Mucosa of descending colon (tissue), 3 donors: ENCODE data around the gene YKT6. TPM values are rescaled to one million over a fixed set of nuclear protein-coding genes. Genes with fewer than 3 reads are reported as not detected.

ENCODE experiments used
- ATAC-seq: fragments of 200-7000 bp; cut with Tn5 transposase; one replicate; pipeline ENCODE4 v1.9.1; 2020; ENCODE audit warnings: mild to moderate bottlenecking, moderate library complexity
- DNase-seq, 3 donors: peaks; one replicate each; pipeline ENCODE4 v3.0.0-alpha.2; 2020
- H3K36me3 ChIP-seq: fragments of 200-600 bp; one replicate; pipeline ENCODE4 v1.8.0; 2021; ENCODE audit warnings: low read depth, mild to moderate bottlenecking
- H3K4me1 ChIP-seq: fragments of 200-600 bp; one replicate; pipeline ENCODE4 v1.8.0; 2021; ENCODE audit warnings: low read depth, mild to moderate bottlenecking
- H3K4me3 ChIP-seq: fragments of 200-600 bp; one replicate; pipeline ENCODE4 v1.8.0; 2021; ENCODE audit warnings: mild to moderate bottlenecking
- H3K9me3 ChIP-seq: fragments of 200-600 bp; one replicate; pipeline ENCODE4 v1.8.0; 2021; ENCODE audit warnings: mild to moderate bottlenecking
- CTCF ChIP-seq: fragments of 200-600 bp; IDR thresholded peaks from one replicate; pipeline ENCODE4 v1.8.0; 2022; ENCODE audit warnings: antibody characterized with exemption, mild to moderate bottlenecking
- intact Hi-C, 2 donors: fragments of 100-400 bp; cut with DNase I in 1 of 2; cut with micrococcal nuclease in 1 of 2; formaldehyde crosslinking; loops; one replicate each; pipeline versions ENCODE4 v1.11.0 to v1.11.1; 2022; cut with DNase I, micrococcal nuclease
- total RNA-seq, 3 donors: library from RNA; stranded (reverse); fragmentation: NEBNext Ultra II Directional in 2 of 3; extraction: Animal tissue kit (Norgen Biotek cat#: 25700) in 2 of 3; gene quantifications; one replicate each; pipeline versions ENCODE4 v1.2.1 to v1.2.4, GENCODE V29; 2021 to 2023
- donor health status: DM: no; HTN: no; CAD: no; lungs with moderate emphysema.
- donor health status: DM: no; HTN: no; CAD: no.
- donor health status: DM: no; HTN: yes; CAD: no.

Gene YKT6
- total RNA-seq, 3 donors from 2014 or later: 72.0 to 79.5 (median 79.0) TPM

DNA sequence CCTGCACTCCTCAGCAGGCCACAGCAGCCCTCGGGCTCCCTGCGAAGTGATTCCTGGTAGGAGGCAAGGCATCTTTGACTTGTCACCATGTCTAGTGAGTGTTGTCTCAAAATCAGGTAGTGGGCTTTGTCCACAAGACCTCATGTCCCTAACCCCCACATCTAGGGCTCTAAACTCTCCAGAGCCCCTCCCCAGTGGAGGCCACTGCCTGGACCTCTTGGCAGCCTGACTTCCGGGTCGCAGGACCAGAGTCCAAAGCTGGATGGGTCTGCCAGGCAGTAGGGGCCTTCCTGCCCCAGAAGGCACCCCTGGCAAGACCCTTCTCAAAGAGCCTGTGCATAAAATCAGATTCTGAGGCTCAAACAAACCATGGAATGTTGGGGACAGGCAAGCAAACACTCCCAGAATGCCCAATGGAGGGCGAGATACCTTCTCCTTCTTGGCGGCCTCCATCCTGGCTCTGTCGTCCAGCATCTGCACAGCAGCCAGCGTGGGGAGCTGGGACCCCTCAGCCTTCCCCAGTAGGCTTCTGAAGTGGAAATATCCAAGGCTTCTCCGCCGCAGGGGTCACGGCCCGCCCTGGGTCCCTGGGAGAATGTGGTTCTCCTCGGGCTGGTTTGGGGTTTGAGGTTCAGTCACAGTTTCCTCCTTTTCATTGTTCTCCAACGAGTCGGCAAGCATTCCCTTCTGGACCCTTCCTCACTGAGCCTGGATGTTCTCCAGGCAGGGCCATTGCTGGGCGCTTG, 12.1 kb upstream of the YKT6 start:
- H3K36me3 ChIP-seq: no peaks in the 10 kb centered on the region
- no peak overlapping the region for H3K4me3 ChIP-seq
- TF ChIP-seq CTCF: no peak
- no peaks in the 10 kb centered on the region for H3K4me1 ChIP-seq
- DNase-seq (no peak), ATAC-seq (no peak)
- intact Hi-C loops: no loop called here
- no peaks in the 10 kb centered on the region for H3K9me3 ChIP-seq

DNA sequence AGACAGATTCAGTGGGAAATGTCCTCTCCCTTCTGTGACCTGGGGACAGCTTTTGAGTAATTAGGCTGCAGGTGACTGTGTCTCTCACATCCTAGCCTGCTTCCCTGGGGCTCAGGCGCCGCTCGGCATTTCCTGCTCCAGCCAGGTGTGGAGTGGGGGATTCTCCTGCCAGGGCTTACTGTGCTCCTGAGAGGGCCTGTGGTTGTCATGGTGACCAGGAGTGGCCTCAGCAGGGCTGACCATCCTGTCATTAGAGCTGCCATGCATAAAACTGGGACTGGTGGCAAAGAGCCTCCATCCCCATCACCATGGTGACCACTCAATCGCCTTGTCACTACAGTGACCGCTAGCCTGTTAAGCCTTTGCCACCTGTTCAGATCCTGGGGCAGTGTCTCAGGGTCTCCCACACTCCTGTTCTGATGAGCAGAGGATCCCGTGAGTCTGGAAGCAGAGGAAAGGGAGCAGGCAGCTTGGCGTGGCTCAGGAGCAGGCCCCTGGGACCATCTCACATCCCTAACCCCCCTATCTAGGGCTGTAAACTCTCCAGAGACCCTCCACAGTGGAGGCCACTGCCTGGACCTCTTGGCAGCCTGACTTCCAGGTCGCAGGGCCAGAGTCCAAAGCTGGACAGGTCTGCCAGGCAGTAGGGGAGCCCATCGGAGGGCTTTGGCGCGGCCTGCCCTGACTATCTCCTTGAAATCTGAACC, 11.3 kb upstream of the YKT6 start, which contains the start of gene GCK:
Gene GCK (minus strand): TSS at position 154 of the 707 bp plus-strand sequence. CDS start 486 bp downstream, outside the sequence.
- H3K9me3 ChIP-seq: no peaks in the 10 kb centered on the region
- intact Hi-C loops: no loop called here
- ATAC-seq: no peak
- H3K4me1 ChIP-seq: no peaks in the 10 kb centered on the region
- TF ChIP-seq CTCF: no peak
- DNase-seq: no peak
- H3K4me3 ChIP-seq: no peak within 1 kb of the TSS
- H3K36me3 ChIP-seq: no peaks in the 10 kb centered on the region

- intact Hi-C loops: no loop called here
- no peak overlapping the region for H3K4me3 ChIP-seq
- no peaks in the 10 kb centered on the region for H3K36me3 ChIP-seq
- no peak for ATAC-seq
- no peak for DNase-seq
- H3K4me1 ChIP-seq: no peaks in the 10 kb centered on the region
- H3K9me3 ChIP-seq: no peaks in the 10 kb centered on the region
- TF ChIP-seq CTCF: no peak
Measured at GRCh38 chr7:44189993-44190872, 10.5 kb upstream of the YKT6 start.

DNA sequence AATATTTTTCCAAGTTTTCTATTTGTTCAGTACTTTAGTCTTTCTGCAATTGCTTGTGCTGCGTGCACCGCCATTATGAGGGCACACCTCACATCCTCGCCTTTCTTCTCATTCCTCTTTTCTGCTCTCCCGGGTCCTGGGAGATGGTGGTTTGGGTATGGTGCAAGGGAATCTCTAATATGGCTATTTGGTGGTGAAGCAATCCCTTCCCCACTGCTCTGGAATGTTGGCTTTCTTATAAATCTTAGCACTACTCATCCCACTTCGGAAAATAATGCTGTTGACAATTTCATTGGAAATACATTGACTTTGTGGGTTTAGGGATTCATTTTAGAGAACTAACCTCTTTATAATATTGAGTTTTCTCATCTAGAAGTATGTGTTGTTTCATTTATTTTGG, 9.6 kb upstream of the YKT6 start:
- no peak for TF ChIP-seq CTCF
- no peaks in the 10 kb centered on the region for H3K9me3 ChIP-seq
- DNase-seq: no peak
- no peaks in the 10 kb centered on the region for H3K4me1 ChIP-seq
- intact Hi-C loops: no loop called here
- ATAC-seq: no peak
- H3K4me3 ChIP-seq: no peak overlapping the region
- H3K36me3 ChIP-seq: no peaks in the 10 kb centered on the region

GRCh38 chr7:44193011-44193802, 7.6 kb upstream of the YKT6 start:
- ATAC-seq (no peak), DNase-seq (no peak)
- no peak for TF ChIP-seq CTCF
- intact Hi-C loops: no loop called here
- H3K4me3 ChIP-seq: no peak overlapping the region
- H3K9me3 ChIP-seq: no peaks in the 10 kb centered on the region
- no peaks in the 10 kb centered on the region for H3K36me3 ChIP-seq
- no peaks in the 10 kb centered on the region for H3K4me1 ChIP-seq
